Hematopoietic multipotent progenitor cell treated with erythropoietin and hydrocortisone succinate and interleukin-3 and kit ligand, for 15 days (in vitro differentiated cells): ENCODE results near the gene VPS8.

Experiments used
- DNase-seq: peaks from one replicate; pipeline ENCODE4 v3.0.0-alpha.2; 2015; ENCODE audit warnings: low spot score

Gene VPS8

GRCh38 chr3:185093116-185093515 lies 281.1 kb downstream of the VPS8 start:
- no peak for DNase-seq

- no peak for DNase-seq
These were observed 282.7 kb downstream of the VPS8 start for GRCh38 chr3:185094697-185095096.
